Colonic mucosa (tissue), 4 donors: ENCODE results near the gene SCD5. TPM values are rescaled to one million over a fixed set of nuclear protein-coding genes. Genes with fewer than 3 reads are reported as not detected.

ENCODE experiments used
- DNase-seq: peaks from one replicate; pipeline ENCODE4 v3.0.0-alpha.2; 2020
- H3K27ac ChIP-seq: fragments of 200-600 bp; one replicate; pipeline ENCODE4 v1.8.0; 2021
- H3K27me3 ChIP-seq: fragments of 200-600 bp; one replicate; pipeline ENCODE4 v1.8.0; 2021
- H3K36me3 ChIP-seq: fragments of 200-600 bp; one replicate; pipeline ENCODE4 v1.8.0; 2021
- H3K4me1 ChIP-seq: fragments of 200-600 bp; one replicate; pipeline ENCODE4 v1.8.0; 2021; ENCODE audit warnings: mild to moderate bottlenecking
- H3K4me3 ChIP-seq: fragments of 200-600 bp; one replicate; pipeline ENCODE4 v1.8.0; 2021
- H3K9ac ChIP-seq, 2 donors: one replicate each; pipeline ENCODE4 v1.7.0; 2013; ENCODE audit warnings: control low read depth in 2 of 2, low read depth in 2 of 2, low read length in 2 of 2
- H3K9me3 ChIP-seq: fragments of 200-600 bp; one replicate; pipeline ENCODE4 v1.8.0; 2021
- CTCF ChIP-seq: fragments of 200-600 bp; IDR thresholded peaks from one replicate; pipeline ENCODE4 v1.8.0; 2022; ENCODE audit warnings: antibody characterized with exemption, mild to moderate bottlenecking
- intact Hi-C: fragments of 100-400 bp; cut with DNase I; formaldehyde crosslinking; loops from one replicate; pipeline ENCODE4 v1.14.1; 2022
- total RNA-seq, 2 donors: library from RNA; stranded (reverse); fragmentation: NEBNext Ultra II Directional in 1 of 2; extraction: Animal tissue kit (Norgen Biotek cat#: 25700) in 1 of 2; gene quantifications; one replicate each; pipeline ENCODE4 v1.2.1, GENCODE V29; 2021
- donor health status: healthy.
- donor health status: DM: no; HTN: no; CAD: no.
- donor health status: DM: no; HTN: no; CAD: no.

Gene SCD5
- total RNA-seq, 2 donors from 2014 or later = 2.8 to 4.4 TPM

GRCh38 chr4:82786828-82787227, 11.8 kb downstream of the SCD5 start:
- Histone ChIP-seq H3K4me1 (no peaks in the 10 kb centered on the region), H3K27me3 (no peaks in the 10 kb centered on the region), H3K27ac (no peak overlapping the region), H3K9me3 (no peaks in the 10 kb centered on the region), H3K36me3 (no peaks in the 10 kb centered on the region), H3K9ac (no peak overlapping the region), H3K4me3 (no peak overlapping the region)
- intact Hi-C loops = no loop called here
- TF ChIP-seq CTCF = no peak
- DNase-seq = no peak

- no peak overlapping the region for H3K9ac ChIP-seq
- DNase-seq = no peak
- H3K27me3 ChIP-seq = no peaks in the 10 kb centered on the region
- no peaks in the 10 kb centered on the region for H3K9me3 ChIP-seq
- intact Hi-C loops = no loop called here
- no peak overlapping the region for H3K27ac ChIP-seq
- peaks cover 3% of the 10 kb centered on the region for H3K4me1 ChIP-seq
- H3K36me3 ChIP-seq = no peaks in the 10 kb centered on the region
- no peak overlapping the region for H3K4me3 ChIP-seq
- TF ChIP-seq CTCF = no peak
These were observed 12.8 kb downstream of the SCD5 start for GRCh38 chr4:82785611-82786400.

- TF ChIP-seq CTCF = no peak
- intact Hi-C loops = no loop called here
- no peaks in the 10 kb centered on the region for H3K9me3 ChIP-seq
- H3K27ac ChIP-seq = no peak overlapping the region
- no peak for DNase-seq
- no peak overlapping the region for H3K9ac ChIP-seq
- peaks cover 5% of the 10 kb centered on the region for H3K4me1 ChIP-seq
- no peak overlapping the region for H3K4me3 ChIP-seq
- no peaks in the 10 kb centered on the region for H3K27me3 ChIP-seq
- no peaks in the 10 kb centered on the region for H3K36me3 ChIP-seq
These were observed 13.7 kb downstream of the SCD5 start for GRCh38 chr4:82784681-82785610.

- Histone ChIP-seq H3K27me3 (no peaks in the 10 kb centered on the region), H3K9me3 (no peaks in the 10 kb centered on the region), H3K9ac (no peak overlapping the region), H3K27ac (no peak overlapping the region), H3K36me3 (no peaks in the 10 kb centered on the region), H3K4me3 (no peak overlapping the region), H3K4me1 (peaks cover 5% of the 10 kb centered on the region)
- DNase-seq = no peak
- intact Hi-C loops = no loop called here
- no peak for TF ChIP-seq CTCF
These were observed 15.8 kb downstream of the SCD5 start for GRCh38 chr4:82782626-82783345.

- Histone ChIP-seq H3K27me3 (no peaks in the 10 kb centered on the region), H3K27ac (no peak overlapping the region), H3K36me3 (no peaks in the 10 kb centered on the region), H3K4me1 (peaks cover 5% of the 10 kb centered on the region), H3K4me3 (no peak overlapping the region), H3K9ac (no peak overlapping the region), H3K9me3 (no peaks in the 10 kb centered on the region)
- no peak for TF ChIP-seq CTCF
- intact Hi-C loops = no loop called here
- peak; percentile 76 for DNase-seq
These were observed 17.8 kb downstream of the SCD5 start for GRCh38 chr4:82780752-82781231.
